Hematopoietic multipotent progenitor cell treated with erythropoietin and hydrocortisone succinate and interleukin-3 and kit ligand, for 17 days (in vitro differentiated cells): ENCODE data around the gene MAPKAPK5.
"Not testable (repeated sequence)": the region's sequence is repeated elsewhere in the genome, so short reads cannot be mapped to it uniquely, and the experiment has no call there.

Source experiments
- DNase-seq: peaks from one replicate; pipeline ENCODE4 v3.0.0-alpha.2; 2015; ENCODE audit warnings: low spot score

The MAPKAPK5 gene

DNA sequence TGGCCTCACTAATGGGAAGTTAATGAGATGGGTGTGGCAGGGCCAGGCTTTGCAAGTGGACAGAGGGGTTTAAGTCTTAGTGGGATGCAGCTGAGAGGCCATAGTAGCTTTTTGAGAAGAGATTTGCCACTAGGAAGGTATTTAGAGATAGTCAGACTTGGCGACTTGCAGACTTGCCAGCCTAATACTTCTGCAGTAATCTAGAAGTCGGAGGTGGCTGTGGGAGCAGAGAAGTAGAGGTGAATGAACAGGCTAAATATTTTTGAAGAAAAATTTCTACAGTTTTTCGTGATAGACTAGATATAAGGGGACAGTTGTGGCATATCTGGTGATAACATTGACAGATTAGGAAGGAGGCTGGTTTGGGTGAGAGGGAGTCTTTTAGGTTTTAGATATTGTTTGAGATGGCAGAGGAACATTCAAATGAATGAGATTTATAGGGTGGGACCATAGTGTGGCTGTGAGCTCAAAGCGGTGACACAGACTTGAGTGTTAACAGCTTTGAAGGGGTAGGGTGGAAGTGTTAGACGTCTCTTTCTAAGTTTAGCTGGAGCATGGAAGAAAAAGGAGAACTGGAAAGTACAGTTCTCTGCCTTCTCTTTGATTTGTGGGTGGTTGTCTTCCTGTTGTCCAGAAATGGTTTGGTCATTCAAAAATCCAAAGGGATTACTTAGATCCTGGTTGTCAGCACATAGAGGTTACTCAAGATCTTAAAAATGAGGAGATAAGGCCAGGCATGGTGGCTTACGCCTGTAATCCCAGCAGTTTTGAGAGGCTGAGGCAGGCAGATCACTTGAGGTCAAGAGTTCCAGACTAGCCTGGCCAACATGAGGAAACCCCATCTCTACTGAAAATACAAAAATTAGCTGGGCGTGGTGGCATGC lies 44.9 kb downstream of the MAPKAPK5 start:
- no peak for DNase-seq

DNA sequence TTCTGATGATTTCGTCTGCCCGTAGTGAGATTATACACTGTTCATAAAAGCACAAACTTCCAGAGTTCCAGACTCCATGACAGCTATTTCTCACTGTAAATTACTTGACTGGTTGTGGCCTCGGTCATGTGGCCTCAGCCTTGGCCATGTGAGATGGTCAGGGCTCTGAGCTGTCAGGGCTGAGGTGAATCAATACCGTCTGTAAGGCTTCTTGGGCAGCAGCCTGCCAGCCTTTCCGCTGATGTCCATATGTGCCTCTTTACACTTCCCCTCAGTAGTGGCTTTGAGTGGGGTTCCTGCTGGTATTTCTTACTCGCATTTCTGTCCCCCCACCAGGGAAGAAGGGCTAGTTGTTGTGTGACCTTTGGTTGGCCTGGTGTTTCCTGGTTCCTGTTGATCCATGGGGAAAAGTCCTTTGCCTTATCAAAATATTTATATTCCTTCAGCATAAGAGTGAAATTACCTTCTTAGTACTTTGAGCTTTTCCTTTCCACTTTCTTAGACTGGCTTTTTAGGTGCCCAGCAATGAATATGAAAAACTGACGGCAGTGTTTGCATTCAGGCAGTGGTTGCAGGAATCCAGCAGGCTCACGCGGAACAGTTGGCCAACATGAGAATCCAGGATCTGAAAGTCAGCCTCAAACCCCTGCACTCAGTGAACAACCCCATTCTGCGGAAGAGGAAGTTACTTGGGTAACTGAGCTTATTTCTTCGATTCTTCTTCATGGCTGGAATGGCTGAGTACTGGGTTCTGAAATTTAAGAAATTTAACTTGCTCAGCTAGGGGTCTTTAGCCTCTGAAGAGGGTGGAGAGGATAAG lies 46.1 kb downstream of the MAPKAPK5 start:
- no peak for DNase-seq

DNA sequence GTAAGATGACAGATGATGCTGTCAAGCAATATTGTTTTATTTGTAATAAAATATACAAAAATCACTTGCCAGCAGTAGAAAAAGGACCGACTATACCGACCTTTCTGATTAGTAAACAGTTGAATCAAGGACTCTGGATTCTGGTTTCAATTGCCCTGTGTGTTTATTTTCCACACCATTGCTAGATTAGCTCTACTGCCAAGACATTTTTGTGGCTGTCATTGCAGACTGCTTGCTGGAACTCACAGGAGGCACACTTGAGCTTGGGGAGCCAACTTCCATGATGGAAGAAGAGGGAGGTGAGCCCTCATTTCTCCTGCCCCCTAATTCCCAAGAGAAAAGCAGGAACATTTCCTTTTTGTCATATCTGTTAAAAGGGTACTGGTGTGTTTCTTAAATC lies 51.3 kb downstream of the MAPKAPK5 start:
- DNase-seq = no peak

DNA sequence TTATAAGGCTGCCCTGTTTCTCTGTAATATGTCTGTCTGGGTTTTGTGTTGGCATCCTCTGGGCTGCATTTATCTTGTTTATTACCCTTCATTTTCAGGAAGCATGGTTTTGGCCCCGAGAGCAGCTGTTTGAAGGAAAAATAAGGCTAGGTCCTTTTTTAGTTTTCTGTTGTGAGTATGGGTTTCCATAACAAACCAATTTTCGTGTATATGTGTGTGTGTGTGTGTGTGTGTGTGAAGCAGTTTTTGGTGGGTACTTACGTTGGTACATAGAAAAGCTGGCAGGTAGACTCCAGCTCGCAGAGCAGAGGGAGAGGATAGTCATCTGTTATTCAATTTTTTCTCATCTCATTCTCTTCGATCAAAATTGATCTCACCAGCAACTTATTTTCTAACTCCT lies 52.5 kb downstream of the MAPKAPK5 start:
- no peak for DNase-seq

DNA sequence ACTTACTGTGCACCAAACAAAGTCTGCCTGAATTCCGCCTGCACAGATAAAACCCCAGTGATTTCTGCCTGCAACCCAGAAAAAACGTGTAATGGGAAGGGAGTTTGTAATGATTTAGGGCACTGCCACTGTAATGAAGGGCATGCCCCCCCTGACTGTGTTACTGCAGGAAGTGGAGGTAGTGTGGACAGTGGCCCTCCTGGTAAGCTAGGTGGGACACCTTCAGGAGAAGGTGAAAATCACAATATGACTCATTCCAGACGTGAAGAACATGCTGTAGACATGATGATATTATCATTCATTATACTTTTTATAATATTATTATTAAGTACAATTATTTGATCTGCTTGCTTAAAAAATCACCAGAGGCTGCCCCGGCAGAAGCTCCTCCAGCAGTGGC lies 59.2 kb downstream of the MAPKAPK5 start:
- DNase-seq = no peak

DNA sequence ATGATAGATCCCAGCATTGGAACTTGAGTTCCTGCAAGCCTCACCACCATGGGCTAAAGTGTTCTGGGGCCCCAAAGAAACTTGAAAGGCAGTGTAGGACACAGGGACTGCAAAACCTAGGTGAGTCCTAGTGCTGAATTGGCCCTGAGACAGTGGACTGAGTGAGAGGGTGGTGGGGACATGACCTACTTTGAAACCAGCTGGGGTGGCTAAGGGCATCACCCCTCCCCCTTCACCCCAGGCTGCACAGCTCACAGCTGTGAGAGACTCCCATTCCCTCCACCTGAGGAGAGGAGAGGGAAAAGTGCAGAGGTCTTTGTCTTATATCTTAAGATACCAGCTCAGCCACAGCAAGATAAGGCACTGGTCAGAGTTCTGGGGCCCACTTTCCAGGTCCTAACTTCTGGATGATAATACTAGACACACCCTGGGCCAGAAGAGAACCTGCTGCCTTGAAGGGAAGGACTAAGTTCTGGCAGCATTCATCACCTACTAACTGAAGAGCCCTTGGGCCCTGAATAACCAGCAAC lies 62.5 kb downstream of the MAPKAPK5 start:
- no peak for DNase-seq

DNA sequence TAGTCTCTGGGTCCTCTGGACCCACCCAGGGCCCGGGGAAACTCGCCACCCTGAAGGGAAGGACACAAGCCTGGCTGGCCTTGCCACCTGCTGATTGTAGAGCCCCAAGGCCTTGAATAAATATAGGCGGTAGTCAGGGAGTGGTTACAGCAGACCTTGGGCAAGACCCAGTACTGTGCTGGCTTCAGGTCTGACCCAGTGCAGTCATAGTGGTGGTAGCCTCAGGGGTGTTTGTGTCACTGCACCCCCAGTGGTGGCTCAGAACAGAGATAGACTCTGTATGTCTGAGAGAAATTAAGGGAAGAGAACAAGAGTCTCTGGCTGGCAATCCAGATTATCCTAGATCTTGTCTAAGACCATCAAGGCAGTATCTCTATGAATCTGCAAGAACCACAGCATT lies 63.5 kb downstream of the MAPKAPK5 start:
- no peak for DNase-seq

DNA sequence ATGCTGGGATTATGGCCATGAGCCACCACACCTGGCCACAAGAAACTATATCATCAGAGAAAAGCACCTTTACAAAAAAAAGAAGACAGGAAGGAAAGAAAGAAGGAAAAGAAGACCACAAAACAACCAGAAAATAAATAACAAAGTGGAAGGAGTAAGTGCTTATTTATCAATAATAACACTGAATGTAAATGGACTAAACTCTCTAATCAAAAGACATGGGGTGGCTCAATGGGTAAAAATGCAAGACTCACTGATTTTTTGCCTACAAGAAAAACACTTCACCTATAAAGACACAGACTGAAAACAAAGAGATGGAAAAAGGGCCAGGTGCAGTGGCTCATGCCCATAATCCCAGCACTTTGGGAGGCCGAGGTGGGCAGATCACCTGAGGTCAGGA lies 65.7 kb downstream of the MAPKAPK5 start:
- DNase-seq = no peak

DNA sequence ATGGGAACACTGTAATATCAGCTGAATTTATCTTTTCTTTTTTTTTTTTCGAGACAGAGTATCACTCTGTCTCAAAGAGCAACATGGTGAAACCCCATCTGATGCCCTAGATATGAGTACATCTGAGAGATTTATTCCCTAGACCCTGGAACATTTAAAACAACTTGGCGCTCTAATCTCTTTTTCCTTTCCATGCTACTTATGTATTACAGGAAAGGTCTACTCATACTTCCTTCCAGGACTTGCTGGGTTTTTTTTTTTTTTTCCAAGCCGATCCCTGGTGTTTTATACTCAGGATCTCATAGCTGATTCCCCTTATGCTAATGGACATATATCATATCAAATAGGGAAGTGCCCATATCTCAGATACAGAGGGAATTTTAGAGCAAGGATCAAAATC lies 83.1 kb downstream of the MAPKAPK5 start:
- DNase-seq = no peak

DNA sequence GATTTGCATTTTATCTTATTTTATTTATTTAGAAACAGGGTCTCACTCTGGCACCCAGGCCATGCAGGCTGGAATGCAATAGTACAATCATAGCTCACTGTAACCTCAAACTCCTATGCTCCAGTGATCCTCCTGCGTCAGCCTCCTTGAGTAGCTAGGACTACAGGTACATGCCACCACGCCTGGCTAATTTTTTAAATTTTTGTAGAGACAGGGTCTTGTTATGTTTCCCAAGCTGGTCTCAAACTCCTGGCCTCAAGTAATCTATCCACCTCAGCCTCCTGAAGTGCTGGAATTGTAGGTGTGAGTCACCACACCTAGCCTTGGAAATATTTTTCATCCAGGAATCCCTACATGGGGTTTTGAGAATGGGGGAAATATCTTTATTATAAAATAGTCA lies 84.6 kb downstream of the MAPKAPK5 start:
- DNase-seq = no peak

DNA sequence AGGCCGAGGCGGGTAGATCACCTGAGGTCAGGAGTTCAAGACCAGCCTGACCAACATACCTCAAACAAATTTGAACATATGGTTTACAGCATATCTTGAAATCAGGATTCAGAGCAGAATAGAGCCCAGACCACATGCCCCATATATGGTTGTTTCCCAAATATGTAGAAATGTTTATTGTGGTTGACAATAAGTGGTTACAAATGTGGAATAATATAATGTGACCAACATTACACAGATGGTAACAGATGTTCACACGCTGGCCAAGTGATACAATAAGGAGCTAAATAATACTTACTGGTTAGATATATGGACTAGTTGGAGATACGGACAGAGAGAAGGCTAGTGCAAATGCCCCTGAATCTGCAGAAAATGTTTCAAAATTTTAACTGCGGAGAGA lies 85.3 kb downstream of the MAPKAPK5 start:
- no peak for DNase-seq

DNA sequence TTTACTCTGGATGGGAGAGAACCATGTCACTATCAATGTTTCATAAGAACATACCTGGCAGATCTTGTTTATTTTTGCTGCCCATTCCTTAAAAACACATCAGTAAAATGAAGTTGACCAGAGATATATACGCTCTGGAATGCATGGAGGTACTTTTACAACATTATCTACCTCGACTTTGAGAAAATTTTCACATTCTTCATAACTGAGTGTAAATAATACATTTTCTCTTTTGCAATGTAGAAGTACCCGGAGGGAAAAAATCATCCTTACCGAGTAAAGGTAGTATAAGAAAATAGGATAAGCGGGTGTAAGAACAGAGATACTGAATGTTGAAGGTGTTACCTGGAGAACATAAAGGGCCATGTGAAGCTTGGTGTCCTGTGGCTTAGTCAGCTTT lies 90.2 kb downstream of the MAPKAPK5 start:
- no peak for DNase-seq

DNA sequence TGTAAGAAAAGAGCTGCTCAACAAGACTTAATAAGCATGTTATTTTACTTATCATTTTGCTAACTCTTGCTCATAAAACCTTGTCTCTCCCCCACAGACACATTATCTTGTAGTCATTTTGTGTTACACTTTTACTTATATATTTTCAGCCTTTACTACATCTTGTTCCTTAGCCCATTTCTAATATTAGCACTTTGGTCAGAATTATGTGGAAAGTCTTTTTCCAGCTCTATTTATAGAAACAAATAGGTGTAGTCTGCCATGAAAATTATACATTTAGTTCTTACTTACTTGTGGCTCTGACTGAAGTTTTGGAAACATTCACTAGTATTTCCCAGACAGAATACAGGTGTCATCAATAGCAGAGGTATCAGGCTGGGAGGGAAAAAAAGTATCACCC lies 94.8 kb downstream of the MAPKAPK5 start:
- DNase-seq = no peak

DNA sequence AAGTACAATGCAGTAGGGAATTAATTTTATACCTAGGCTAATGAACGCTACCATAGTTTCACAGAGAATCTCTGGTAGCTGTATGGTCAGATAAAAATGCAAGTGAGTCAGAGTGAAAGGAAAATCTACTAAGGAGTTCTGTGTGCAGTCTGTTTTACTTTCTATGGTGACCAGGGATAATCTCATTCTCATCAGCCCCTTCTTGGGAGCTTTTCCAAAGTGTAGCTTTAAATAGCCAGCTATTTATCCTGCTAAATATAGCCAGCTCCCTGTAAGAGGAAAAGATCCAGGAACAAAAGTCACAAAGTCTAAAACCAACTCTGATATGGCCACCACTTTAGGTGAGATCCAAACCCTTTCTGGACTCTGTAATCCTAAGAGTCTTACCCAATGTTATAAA lies 95.4 kb downstream of the MAPKAPK5 start:
- DNase-seq = no peak

DNA sequence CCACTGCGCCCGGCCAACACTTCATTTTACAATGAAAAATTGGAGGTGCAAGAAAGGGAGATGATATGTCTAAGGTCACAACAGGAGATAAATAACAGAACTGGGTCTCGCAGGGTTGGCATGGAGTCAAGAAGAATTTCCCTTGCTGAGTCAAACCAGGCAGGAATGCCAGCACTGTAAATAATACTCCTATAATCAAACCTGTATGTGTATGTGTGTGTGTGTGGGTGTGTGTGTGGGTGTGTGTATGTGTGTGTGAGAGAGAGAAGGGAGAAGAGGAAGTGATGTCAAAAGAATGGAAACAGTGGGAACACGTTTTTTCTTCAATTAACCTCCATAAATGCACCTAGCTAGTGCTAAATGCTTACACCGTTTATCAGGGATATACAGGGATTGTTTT lies 100.5 kb downstream of the MAPKAPK5 start:
- DNase-seq = no peak

DNA sequence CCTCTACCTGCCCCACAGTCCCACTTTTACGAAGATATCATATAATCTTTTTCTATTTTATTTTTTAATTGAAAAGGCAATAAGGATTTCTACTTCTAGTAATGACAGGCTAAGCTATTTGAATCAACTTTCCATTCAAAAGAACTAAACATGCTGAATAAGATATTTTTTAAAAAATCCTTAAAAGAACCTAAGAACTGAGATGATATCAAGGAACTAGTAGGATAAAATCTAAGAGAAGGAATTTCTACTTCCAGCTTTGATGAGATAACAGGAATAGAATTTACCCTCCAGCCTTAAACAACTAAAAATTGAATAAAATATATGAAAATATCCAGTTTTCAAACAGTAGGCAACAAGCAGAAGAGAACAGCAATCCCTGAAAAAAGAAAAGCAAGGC lies 101.9 kb downstream of the MAPKAPK5 start:
- DNase-seq = no peak

DNA sequence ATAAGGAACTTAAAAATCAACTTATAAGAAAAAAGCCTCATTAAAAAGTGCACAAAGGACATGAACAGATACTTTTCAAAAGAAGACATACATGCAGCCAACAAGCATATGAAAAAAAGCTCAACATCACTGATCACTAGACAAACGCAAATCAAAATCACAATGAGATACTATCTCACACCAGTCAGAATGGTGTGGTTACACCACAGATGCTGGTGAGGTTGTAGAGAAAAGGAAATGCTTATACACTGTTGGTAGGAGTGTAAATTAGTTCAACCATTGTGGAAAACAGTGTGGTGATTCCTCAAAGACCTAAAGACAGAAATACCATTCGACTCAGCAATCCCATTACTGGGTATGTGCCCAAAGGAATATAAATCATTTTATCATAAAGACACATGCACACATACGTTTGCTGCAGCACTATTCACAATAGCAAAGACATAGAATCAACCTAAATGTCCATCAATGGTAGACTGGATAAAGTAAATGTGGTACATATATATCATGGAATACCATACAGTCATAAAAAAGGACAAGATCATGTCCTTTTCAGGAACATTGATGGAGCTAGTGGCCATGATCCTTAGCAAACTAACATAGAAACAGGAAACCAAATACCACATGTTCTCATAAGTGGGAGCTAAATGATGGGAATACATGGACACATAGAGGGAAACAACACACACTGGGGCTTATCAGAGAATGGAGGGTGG lies 109.1 kb downstream of the MAPKAPK5 start:
- DNase-seq = not testable (repeated sequence)
